H1 (cell line): ENCODE data around the gene NFIA. TPM values are rescaled to one million over a fixed set of nuclear protein-coding genes. Genes with fewer than 3 reads are reported as not detected.

Experiments used
- CTCF ChIA-PET: fragments of 300-600 bp; sonication (Branson Sonifier 250); formaldehyde crosslinking; loops from one replicate; lab custom pipeline; 2021; ENCODE audit not compliant: partially characterized antibody; lab: Charles Lee
- POLR2A ChIA-PET: fragments of 300-600 bp; sonication (Branson Sonifier 250); formaldehyde crosslinking; loops from one replicate; lab custom pipeline; 2021; ENCODE audit warnings: inconsistent platforms; ENCODE audit not compliant: partially characterized antibody; lab: Charles Lee
- DNase-seq, 2 experiments: peaks; one replicate each; pipeline versions ENCODE4 v3.0.0 to v3.0.0-alpha.2; 2010 to 2022; ENCODE audit warnings: low spot score in 2 of 2, low read depth in 1 of 2, mixed read lengths in 1 of 2
- FAIRE-seq: peaks from 2 replicates; lab custom pipeline; 2011; peaks lifted over from hg19 to GRCh38; lab: Jason Lieb, UNC
- H2AFZ ChIP-seq: 2 replicates; pipeline ENCODE4 v1.8.1; 2012; ENCODE audit warnings: low read length, inconsistent platforms
- H2AK5ac ChIP-seq: 2 replicates; pipeline ENCODE4 v1.6.1; 2013; ENCODE audit warnings: low read depth, low read length
- H2BK120ac ChIP-seq: replicated peaks from 2 replicates; pipeline ENCODE3; 2013; ENCODE audit warnings: low read depth, low read length, inconsistent platforms
- H2BK12ac ChIP-seq: 2 replicates; pipeline ENCODE4 v1.6.1; 2013; ENCODE audit warnings: low read depth, low read length
- H2BK15ac ChIP-seq: 2 replicates; pipeline ENCODE4 v1.6.1; 2013; ENCODE audit warnings: low read length
- H2BK20ac ChIP-seq: 2 replicates; pipeline ENCODE4 v1.6.1; 2013; ENCODE audit warnings: low read length
- H2BK5ac ChIP-seq: 2 replicates; pipeline ENCODE4 v1.6.1; 2013; ENCODE audit warnings: low read depth, low read length
- H3K14ac ChIP-seq: 2 replicates; pipeline ENCODE4 v1.6.1; 2013; ENCODE audit warnings: inconsistent platforms; ENCODE audit not compliant: insufficient read length
- H3K18ac ChIP-seq: 2 replicates; pipeline ENCODE4 v1.6.1; 2013; ENCODE audit warnings: low read length; ENCODE audit errors: extremely low read depth
- H3K23ac ChIP-seq: 2 replicates; pipeline ENCODE4 v1.6.1; 2013; ENCODE audit warnings: inconsistent platforms; ENCODE audit not compliant: insufficient read length
- H3K23me2 ChIP-seq: 2 replicates; pipeline ENCODE4 v1.6.1; 2013; ENCODE audit warnings: low read depth, low read length
- H3K27ac ChIP-seq: 2 replicates; pipeline ENCODE4 v1.6.1; 2011; ENCODE audit warnings: low read depth, low read length, inconsistent platforms
- H3K27me3 ChIP-seq, 4 experiments: replicated peaks in 1 of 4; 1 replicate in 1 of 4; 2 replicates in 3 of 4; pipeline versions ENCODE4 v1.6.1 to v1.8.1; 2011 to 2013; ENCODE audit warnings: low read length in 3 of 4, mild to moderate bottlenecking in 3 of 4, inconsistent platforms in 2 of 4, mixed read lengths in 2 of 4, moderate library complexity in 1 of 4; ENCODE audit not compliant: control insufficient read depth in 3 of 4, insufficient read depth in 3 of 4; ENCODE audit errors: extremely low read depth in 1 of 4
- H3K36me3 ChIP-seq, 4 experiments: 2 replicates each; pipeline versions ENCODE4 v1.6.1 to v1.8.1; 2011 to 2013; ENCODE audit warnings: mild to moderate bottlenecking in 4 of 4, low read length in 3 of 4, moderate library complexity in 2 of 4, control low read depth in 1 of 4, inconsistent platforms in 1 of 4; ENCODE audit not compliant: insufficient read depth in 4 of 4, control insufficient read depth in 2 of 4
- H3K4ac ChIP-seq: replicated peaks from 2 replicates; pipeline ENCODE3; 2013; ENCODE audit warnings: low read length, low read depth, mixed read lengths, inconsistent platforms; ENCODE audit not compliant: insufficient read length
- H3K4me1 ChIP-seq, 4 experiments: replicated peaks in 1 of 4; 1 replicate in 1 of 4; 2 replicates in 3 of 4; pipeline versions ENCODE4 v1.6.1 to v1.8.1; 2011 to 2013; ENCODE audit warnings: low read length in 3 of 4, inconsistent platforms in 2 of 4, mixed read lengths in 1 of 4; ENCODE audit not compliant: insufficient read depth in 4 of 4, control insufficient read depth in 3 of 4
- H3K4me2 ChIP-seq, 2 experiments: 2 replicates each; pipeline versions ENCODE4 v1.6.1 to v1.8.1; 2011 to 2013; ENCODE audit warnings: low read depth in 2 of 2, low read length in 2 of 2, control low read depth in 1 of 2, inconsistent platforms in 1 of 2, mild to moderate bottlenecking in 1 of 2; ENCODE audit not compliant: insufficient read depth in 1 of 2
- H3K4me3 ChIP-seq, 4 experiments: fragments of 200-600, 300-600 bp in 1 of 4; sonication (generic), shearing (Covaris generic), sonication (Bioruptor Twin) in 1 of 4; 2 replicates each; pipeline versions ENCODE4 v1.5.1 to v1.8.1; 2011 to 2016; ENCODE audit warnings: low read length in 4 of 4, low read depth in 3 of 4, control low read depth in 2 of 4, inconsistent platforms in 2 of 4, mild to moderate bottlenecking in 2 of 4, mixed read lengths in 1 of 4, moderate library complexity in 1 of 4; ENCODE audit not compliant: insufficient read depth in 2 of 4; ENCODE audit errors: extremely low read depth in 1 of 4
- H3K56ac ChIP-seq: replicated peaks from 2 replicates; pipeline ENCODE3; 2013; ENCODE audit warnings: low read depth, mild to moderate bottlenecking, mixed read lengths, low read length, inconsistent platforms; ENCODE audit not compliant: insufficient read length
- H3K79me1 ChIP-seq: 2 replicates; pipeline ENCODE4 v1.6.1; 2013; ENCODE audit warnings: low read depth, low read length, control low read depth
- H3K79me2 ChIP-seq, 2 experiments: 2 replicates each; pipeline versions ENCODE4 v1.6.1 to v1.8.1; 2012 to 2013; ENCODE audit warnings: low read length in 2 of 2, mild to moderate bottlenecking in 2 of 2, inconsistent platforms in 1 of 2; ENCODE audit not compliant: insufficient read depth in 2 of 2, control insufficient read depth in 1 of 2
- H3K9ac ChIP-seq, 4 experiments: replicated peaks in 1 of 4; 1 replicate in 1 of 4; 2 replicates in 3 of 4; pipeline versions ENCODE4 v1.6.1 to v1.8.1; 2011 to 2013; ENCODE audit warnings: low read depth in 3 of 4, low read length in 3 of 4, control low read depth in 2 of 4, mild to moderate bottlenecking in 2 of 4, moderate library complexity in 2 of 4, inconsistent platforms in 1 of 4; ENCODE audit errors: extremely low read depth in 1 of 4
- H3K9me3 ChIP-seq, 2 experiments: 2 replicates each; pipeline versions ENCODE4 v1.6.1 to v1.8.1; 2012 to 2013; ENCODE audit warnings: mild to moderate bottlenecking in 2 of 2, moderate library complexity in 2 of 2, control low read depth in 1 of 2, inconsistent platforms in 1 of 2, low read depth in 1 of 2, low read length in 1 of 2, mixed read lengths in 1 of 2; ENCODE audit not compliant: insufficient read depth in 2 of 2
- H4K20me1 ChIP-seq, 2 experiments: replicated peaks in 1 of 2; 2 replicates each; pipeline versions ENCODE3 to v1.8.1; 2011 to 2013; ENCODE audit warnings: inconsistent platforms in 2 of 2, low read length in 2 of 2, mild to moderate bottlenecking in 1 of 2; ENCODE audit not compliant: insufficient read depth in 2 of 2, control insufficient read depth in 1 of 2
- H4K5ac ChIP-seq: 2 replicates; pipeline ENCODE4 v1.6.1; 2013; ENCODE audit warnings: low read length, low read depth, mixed read lengths, inconsistent platforms; ENCODE audit not compliant: insufficient read length
- H4K8ac ChIP-seq: 2 replicates; pipeline ENCODE4 v1.8.0; 2013; ENCODE audit warnings: mild to moderate bottlenecking, moderate library complexity, low read length, inconsistent platforms; ENCODE audit not compliant: insufficient read depth; ENCODE audit errors: extremely low read depth
- H4K91ac ChIP-seq: replicated peaks from 2 replicates; pipeline ENCODE3; 2013; ENCODE audit warnings: low read length, mixed read lengths, inconsistent platforms; ENCODE audit not compliant: insufficient read length
- ATF2 ChIP-seq: IDR thresholded peaks from 2 replicates; pipeline ENCODE4 v1.6.1; 2012; ENCODE audit warnings: low read length, inconsistent platforms
- CBX8 ChIP-seq: fragments of 300-800, 300-1000 bp; sonication (generic); IDR thresholded peaks from 2 replicates; pipeline ENCODE4 v1.7.1; 2016; ENCODE audit warnings: low read depth, low read length, borderline replicate concordance
- CHD1 ChIP-seq: IDR thresholded peaks from 2 replicates; pipeline ENCODE4 v1.6.1; 2012; ENCODE audit warnings: low read depth, low read length, improper control_type of control experiment
- CHD2 ChIP-seq: IDR thresholded peaks from 2 replicates; pipeline ENCODE4 v1.6.1; 2012; ENCODE audit warnings: low read length, improper control_type of control experiment
- KDM1A ChIP-seq: fragments of 200-600, 300-600 bp; sonication (generic); IDR thresholded peaks from 2 replicates; pipeline ENCODE4 v1.7.1; 2016; ENCODE audit warnings: mild to moderate bottlenecking, low read length, borderline replicate concordance
- RBBP5 ChIP-seq: IDR thresholded peaks from 2 replicates; pipeline ENCODE4 v1.7.1; 2012; ENCODE audit warnings: low read depth, mild to moderate bottlenecking, inconsistent platforms, low read length, moderate library complexity, borderline replicate concordance
- SIRT6 ChIP-seq: IDR thresholded peaks from one replicate; pipeline ENCODE4 v1.7.1; 2012; ENCODE audit warnings: low read length, inconsistent platforms
- SUZ12 ChIP-seq: fragments of 200-600 bp; sonication (generic); IDR thresholded peaks from 2 replicates; pipeline ENCODE4 v1.6.1; 2012; ENCODE audit warnings: mild to moderate bottlenecking, inconsistent platforms, low read length, moderate library complexity, mixed read lengths
- WGBS, 2 experiments: shearing (Covaris generic) in 1 of 2; methylation state at CpG; one replicate each; pipeline versions ENCODE4 v1.1.6 to v1.1.7; 2013 to 2015; ENCODE audit warnings: low lambda C conversion rate in 2 of 2, mixed read lengths in 2 of 2, inconsistent platforms in 1 of 2, low coverage in 1 of 2, missing lambda C conversion rate in 1 of 2; ENCODE audit not compliant: insufficient replicate concordance in 2 of 2, insufficient coverage in 1 of 2, insufficient read length in 1 of 2; ENCODE audit errors: extremely low coverage in 1 of 2, missing lambda C conversion rate in 1 of 2; 5-methylcytosine and 5-hydroxymethylcytosine counted together
- polyA plus RNA-seq, 7 experiments: library from polyadenylated mRNA; depleted of rRNA in 3 of 7; stranded (reverse) in 5 of 7; unstranded in 2 of 7; fragments of >200 nt in 5 of 7; fragments of 200-250 nt in 2 of 7; gene quantifications; 1 replicate in 5 of 7; 2 replicates in 1 of 7; 4 replicates in 1 of 7; pipeline versions ENCODE4 v1.2.1 to v1.2.3, GENCODE V29; 2011 to 2013; ENCODE audit warnings: missing spikeins in 2 of 7, mixed read lengths in 2 of 7
- total RNA-seq: library from RNA; stranded (reverse); fragmentation: NEBNext Ultra II Directional; extraction: Animal tissue kit (Norgen Biotek cat#: 25700); gene quantifications from 2 replicates; pipeline ENCODE4 v1.2.1, GENCODE V29; 2021

Gene NFIA
- total and polyA plus RNA-seq, 2 of the 8 experiments (the other 6 are each of a cell fraction or from before 2014, with no cell fraction given): 1.8 to 2.3 TPM

- Histone ChIP-seq H3K4ac (no peak overlapping the region), H3K9ac (no peak overlapping the region), H2BK12ac (no peak overlapping the region), H3K23ac (no peak overlapping the region), H2AFZ (no peak overlapping the region), H2BK20ac (no peak overlapping the region), H3K79me2 (no peaks in the 10 kb centered on the region), H3K4me3 (no peak overlapping the region), H3K27ac (no peak overlapping the region), H3K27me3 (no peaks in the 10 kb centered on the region), H3K4me1 (peaks cover 0 to 7% (median 3%) of the 10 kb centered on the region in 4 experiments; a peak in 4 of 7 replicates), H3K56ac (no peak overlapping the region), H3K23me2 (no peaks in the 10 kb centered on the region), H2BK120ac (no peak overlapping the region), H3K4me2 (no peak overlapping the region), H3K79me1 (no peaks in the 10 kb centered on the region), H4K8ac (no peak overlapping the region), H3K9me3 (no peaks in the 10 kb centered on the region), H4K20me1 (no peaks in the 10 kb centered on the region), H2AK5ac (no peak overlapping the region), H3K14ac (no peak overlapping the region), H4K91ac (no peak overlapping the region), H3K18ac (no peak overlapping the region), H2BK15ac (no peak overlapping the region), H4K5ac (no peak overlapping the region), H3K36me3 (no peaks in the 10 kb centered on the region), H2BK5ac (no peak overlapping the region)
- TF ChIP-seq SUZ12 (no peak), SIRT6 (no peak), KDM1A (no peak), RBBP5 (no peak), ATF2 (no peak), CHD1 (no peak), CBX8 (no peak), CHD2 (no peak)
- ChIA-PET POLR2A (no interaction called here), CTCF (interaction anchor here (1.0 kb wide), 1 partner anchor 45 kb away, joined by 3 read pairs; no protein-coding TSS in a partner anchor)
- DNase-seq: no peak
- FAIRE-seq: no peak
- WGBS, 2 experiments: 97% methylated on average over 2 of the region's 2 CpGs; no CpG with 5 or more reads in 1 of the 2 experiments
Measured at GRCh38 chr1:61253059-61253735, 170.8 kb downstream of the NFIA start.
